Mesodermal cell (in vitro differentiated cells): ENCODE data around the gene CGNL1.

Source experiments
- H3K27ac ChIP-seq: 2 replicates; pipeline ENCODE4 v1.7.0; 2013; ENCODE audit warnings: mild to moderate bottlenecking, low read depth, low read length, moderate library complexity; ENCODE audit not compliant: severe bottlenecking
- H3K36me3 ChIP-seq: 2 replicates; pipeline ENCODE4 v1.7.1; 2013; ENCODE audit warnings: mild to moderate bottlenecking, low read length, moderate library complexity; ENCODE audit not compliant: control insufficient read depth, insufficient read depth
- H3K4me1 ChIP-seq: one replicate; pipeline ENCODE4 v1.7.1; 2013; ENCODE audit warnings: mild to moderate bottlenecking, low read length; ENCODE audit not compliant: insufficient read depth, control insufficient read depth, poor library complexity, severe bottlenecking
- H3K4me3 ChIP-seq: 2 replicates; pipeline ENCODE4 v1.7.0; 2013; ENCODE audit warnings: low read length, control low read depth, mild to moderate bottlenecking; ENCODE audit not compliant: insufficient read depth, poor library complexity, severe bottlenecking; ENCODE audit errors: extremely low read depth
- H3K9me3 ChIP-seq: 2 replicates; pipeline ENCODE4 v1.7.1; 2013; ENCODE audit warnings: mild to moderate bottlenecking, low read length, moderate library complexity; ENCODE audit not compliant: control insufficient read depth
- WGBS, 2 experiments: methylation state at CpG; one replicate each; pipeline ENCODE4 v1.1.5; 2013; ENCODE audit warnings: missing lambda C conversion rate in 2 of 2; ENCODE audit not compliant: insufficient coverage in 2 of 2; 5-methylcytosine and 5-hydroxymethylcytosine counted together

Gene CGNL1

DNA sequence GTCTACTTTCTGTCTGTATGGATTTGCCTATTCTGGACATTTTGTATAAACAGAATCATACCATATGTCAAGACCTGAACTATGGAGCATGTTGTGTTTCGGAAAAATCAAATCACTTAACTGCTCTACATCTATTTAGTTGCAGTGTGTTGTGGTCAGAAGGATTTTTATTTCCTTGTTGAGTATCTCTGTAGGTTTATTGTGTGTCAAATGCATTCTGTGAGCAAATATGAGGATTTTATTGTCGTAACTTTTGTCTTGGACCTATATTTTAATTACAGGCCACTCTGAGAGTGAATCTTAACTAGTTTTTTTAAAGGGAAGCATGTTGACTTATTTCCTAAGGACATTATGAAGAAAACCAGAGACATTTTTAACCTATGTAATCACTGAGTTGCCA, 130.8 kb downstream of the CGNL1 start:
- Histone ChIP-seq H3K27ac (no peak overlapping the region), H3K4me1 (peaks cover 32% of the 10 kb centered on the region), H3K9me3 (no peaks in the 10 kb centered on the region), H3K4me3 (no peak overlapping the region), H3K36me3 (peaks cover 20% of the 10 kb centered on the region)
- WGBS, 2 experiments, result no CpG with 5 or more reads among the region's 2 CpGs

DNA sequence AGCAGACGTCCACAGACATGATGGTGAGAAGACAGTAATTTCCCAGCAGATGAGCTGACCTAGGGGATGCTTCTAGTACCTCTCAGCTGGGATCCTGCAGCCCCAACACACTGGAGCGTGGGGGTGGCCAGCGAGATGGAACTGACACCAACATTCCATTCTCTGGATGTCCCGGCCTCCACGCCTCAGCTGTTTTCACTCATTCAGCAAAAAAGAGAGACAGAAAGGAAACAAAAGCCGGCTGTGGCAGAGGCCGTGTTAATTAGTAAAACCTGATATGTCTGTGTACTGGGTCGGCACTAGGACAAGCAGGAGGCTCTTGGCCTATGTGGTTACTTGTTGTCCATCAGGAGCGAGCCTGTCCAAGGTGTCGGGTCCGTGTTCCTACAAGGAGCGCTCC, 132.8 kb downstream of the CGNL1 start:
- 79 to 91% methylated on average over 11 of the region's 12 CpGs for WGBS, 2 experiments
- Histone ChIP-seq H3K4me3 (no peak overlapping the region), H3K27ac (no peak overlapping the region)

DNA sequence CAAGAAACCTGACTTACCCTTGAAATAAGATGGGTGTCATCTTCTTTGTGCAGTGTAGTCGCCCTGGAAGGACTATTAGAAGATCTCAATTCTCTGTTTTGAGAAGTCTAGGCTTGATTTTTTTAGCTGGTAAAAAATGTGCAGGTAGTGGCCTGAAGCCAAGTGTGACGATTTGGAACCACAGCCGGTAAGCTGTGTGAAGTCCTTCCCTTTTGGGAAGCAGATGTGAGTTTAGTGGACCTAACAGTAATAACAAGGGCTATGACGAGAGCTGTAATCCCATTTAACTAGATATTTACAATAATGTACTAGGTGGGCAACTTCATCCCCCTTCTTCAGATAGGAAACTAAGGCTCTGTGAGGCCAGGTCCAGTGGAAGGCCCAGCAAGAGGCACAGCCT, 133.7 kb downstream of the CGNL1 start:
- H3K36me3 ChIP-seq, result peaks cover 16% of the 10 kb centered on the region
- peaks cover 18% of the 10 kb centered on the region for H3K4me1 ChIP-seq
- no peak overlapping the region for H3K4me3 ChIP-seq
- no peaks in the 10 kb centered on the region for H3K9me3 ChIP-seq
- WGBS, 2 experiments, result 85 to 100% methylated on average over 1 to 2 of the region's 4 CpGs
- H3K27ac ChIP-seq, result no peak overlapping the region

More for the DNA sequence above, 132.8 kb downstream of the CGNL1 start:
- peaks cover 21% of the 10 kb centered on the region for H3K36me3 ChIP-seq
- no peaks in the 10 kb centered on the region for H3K9me3 ChIP-seq
- peaks cover 18% of the 10 kb centered on the region for H3K4me1 ChIP-seq

DNA sequence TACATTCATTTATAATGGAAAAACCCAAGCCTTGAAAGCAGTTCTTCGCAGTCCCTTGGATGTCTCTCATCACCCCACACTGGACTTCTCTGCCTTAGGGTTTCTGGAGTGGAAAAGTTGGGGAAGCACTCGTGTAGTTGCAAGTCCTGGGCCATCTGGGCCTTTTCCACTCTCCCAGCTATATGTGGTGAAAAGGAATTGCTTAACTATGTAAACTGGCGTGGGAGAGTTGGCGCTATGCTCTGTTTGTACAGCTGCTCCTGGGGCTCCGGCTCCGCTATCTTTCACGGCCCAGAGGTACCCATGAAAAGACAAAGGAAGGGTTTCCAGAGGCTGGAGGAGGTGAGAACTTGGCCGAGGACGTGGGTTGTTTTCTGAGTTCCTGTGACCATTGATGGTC, 134.3 kb downstream of the CGNL1 start:
- peaks cover 15% of the 10 kb centered on the region for H3K4me1 ChIP-seq
- WGBS, 2 experiments, result 91 to 98% methylated on average over 5 to 6 of the region's 9 CpGs
- H3K36me3 ChIP-seq, result peaks cover 23% of the 10 kb centered on the region
- H3K4me3 ChIP-seq, result no peak overlapping the region
- no peaks in the 10 kb centered on the region for H3K9me3 ChIP-seq
- no peak overlapping the region for H3K27ac ChIP-seq

DNA sequence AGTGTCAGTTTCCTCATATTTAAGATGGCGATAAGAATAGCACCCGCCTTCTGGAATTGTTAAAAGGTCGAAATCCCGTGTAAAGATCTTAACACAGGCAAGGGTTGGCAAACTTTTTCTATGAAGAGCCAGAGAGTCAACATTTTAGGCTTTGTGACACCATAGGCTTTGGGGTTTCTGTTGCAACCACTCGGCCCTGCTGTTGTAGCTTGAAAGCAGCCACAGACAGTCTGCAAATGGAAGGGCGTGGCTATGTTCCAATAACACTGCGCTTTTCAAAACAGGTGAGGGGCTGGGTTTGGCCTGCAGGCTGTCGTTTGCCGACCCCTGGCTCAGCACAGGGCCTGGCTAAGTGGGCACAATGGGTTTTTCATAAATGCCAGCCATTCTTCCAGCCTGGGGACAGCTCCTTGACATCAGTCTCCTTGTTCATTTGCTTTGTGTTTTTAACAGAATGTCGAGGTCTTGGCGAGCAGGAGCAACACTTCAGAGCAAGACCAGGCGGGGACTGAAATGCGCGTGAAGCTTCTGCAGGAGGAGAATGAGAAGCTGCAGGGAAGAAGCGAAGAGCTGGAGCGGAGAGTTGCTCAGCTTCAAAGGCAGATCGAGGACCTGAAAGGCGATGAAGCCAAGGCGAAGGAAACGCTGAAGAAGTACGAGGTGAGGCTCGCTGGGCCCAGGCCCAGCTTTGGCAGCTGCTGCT, 140.2 kb downstream of the CGNL1 start:
- Histone ChIP-seq H3K4me1 (no peaks in the 10 kb centered on the region), H3K9me3 (no peaks in the 10 kb centered on the region), H3K36me3 (peaks cover 68% of the 10 kb centered on the region), H3K4me3 (no peak overlapping the region), H3K27ac (no peak overlapping the region)
- 89 to 93% methylated on average over 22 of the region's 22 CpGs for WGBS, 2 experiments

DNA sequence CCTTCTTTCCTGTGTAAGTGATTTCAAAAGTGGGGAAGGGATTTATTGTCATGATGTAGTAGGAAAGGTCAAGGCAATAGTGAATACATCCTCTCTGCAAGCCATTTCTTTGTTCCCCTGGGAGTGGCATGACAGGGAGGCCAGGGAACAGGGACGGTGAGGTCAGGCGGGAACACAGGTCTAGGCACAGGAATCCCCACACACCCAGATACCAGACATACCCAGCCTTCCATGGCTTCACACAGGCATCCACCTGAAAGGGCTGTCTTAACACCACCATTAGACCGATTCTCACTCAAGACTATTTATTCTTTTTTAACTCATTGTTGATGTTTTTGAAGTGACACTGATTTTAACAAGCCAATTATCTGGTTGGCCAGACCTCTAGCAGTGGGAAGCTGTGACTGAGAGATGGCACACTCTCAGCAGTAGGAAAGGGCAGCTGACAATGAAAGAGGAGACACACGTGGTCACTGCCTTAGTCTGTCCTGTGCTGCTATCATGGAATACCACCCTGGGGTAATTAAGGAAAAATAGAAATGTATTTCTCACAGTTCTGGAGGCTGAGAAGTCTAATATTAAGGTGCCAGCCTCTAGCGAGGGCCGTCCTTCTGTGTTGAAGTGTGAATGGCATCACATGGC, 140.8 kb downstream of the CGNL1 start:
- Histone ChIP-seq H3K9me3 (no peaks in the 10 kb centered on the region), H3K27ac (no peak overlapping the region), H3K4me3 (no peak overlapping the region), H3K36me3 (peaks cover 71% of the 10 kb centered on the region), H3K4me1 (no peaks in the 10 kb centered on the region)
- WGBS, 2 experiments, result 94 to 100% methylated on average over 3 to 5 of the region's 6 CpGs

DNA sequence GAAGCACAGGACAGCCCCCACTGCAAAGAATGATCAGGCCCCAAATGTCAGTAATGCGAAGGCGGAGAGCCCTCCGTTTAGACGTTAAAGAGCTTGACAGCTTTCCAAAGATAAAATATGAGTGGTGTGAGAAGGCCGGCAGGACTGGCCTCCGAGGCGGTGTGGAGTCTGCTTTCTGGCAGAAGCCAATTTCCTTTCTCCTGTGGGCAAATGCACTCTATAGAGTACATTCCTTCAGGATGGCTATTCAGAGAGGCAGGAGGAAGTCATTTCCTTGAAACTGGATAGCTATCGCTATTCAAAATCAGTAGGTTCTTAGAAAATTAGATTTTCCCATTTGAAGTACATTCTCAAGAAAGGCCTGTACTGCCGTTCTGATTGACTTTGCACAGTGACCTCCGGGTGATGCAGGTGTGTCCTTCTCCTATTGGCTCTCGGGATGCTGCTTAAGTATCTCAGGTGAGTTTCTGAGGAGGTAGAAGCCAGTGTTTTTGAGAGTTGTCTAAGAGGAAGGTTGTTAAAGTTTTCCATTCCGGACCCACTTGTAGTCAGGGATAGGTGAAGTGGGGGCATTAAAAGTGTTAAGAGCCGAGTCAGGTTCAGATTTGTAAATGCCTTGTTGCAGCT, 142.6 kb downstream of the CGNL1 start:
- Histone ChIP-seq H3K9me3 (no peaks in the 10 kb centered on the region), H3K4me1 (no peaks in the 10 kb centered on the region), H3K36me3 (peaks cover 84% of the 10 kb centered on the region), H3K4me3 (no peak overlapping the region), H3K27ac (no peak overlapping the region)
- WGBS, 2 experiments, result 96 to 97% methylated on average over 10 of the region's 13 CpGs

DNA sequence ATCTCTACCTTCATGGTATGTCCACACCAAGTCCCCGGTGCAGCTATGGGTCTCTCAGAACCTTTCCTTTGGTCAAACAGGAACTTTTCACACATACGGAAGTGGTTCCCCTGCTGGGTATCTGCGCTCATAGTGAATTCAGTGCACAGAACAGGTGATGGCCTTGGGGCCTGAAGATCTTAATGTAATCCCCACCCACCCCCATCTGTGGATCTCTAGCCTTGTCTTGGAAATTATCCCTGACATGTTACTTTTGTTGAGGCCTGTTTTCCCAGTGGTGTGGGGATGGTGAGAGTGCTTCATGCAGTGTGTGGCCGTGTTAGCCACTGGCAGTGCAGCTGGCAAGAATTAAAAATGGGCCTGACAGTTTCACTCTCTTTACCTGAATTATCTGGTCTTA, 143.5 kb downstream of the CGNL1 start:
- Histone ChIP-seq H3K27ac (no peak overlapping the region), H3K36me3 (peaks cover 90% of the 10 kb centered on the region), H3K4me1 (no peaks in the 10 kb centered on the region), H3K4me3 (no peak overlapping the region), H3K9me3 (no peaks in the 10 kb centered on the region)
- 89 to 100% methylated on average over 2 to 3 of the region's 4 CpGs for WGBS, 2 experiments

DNA sequence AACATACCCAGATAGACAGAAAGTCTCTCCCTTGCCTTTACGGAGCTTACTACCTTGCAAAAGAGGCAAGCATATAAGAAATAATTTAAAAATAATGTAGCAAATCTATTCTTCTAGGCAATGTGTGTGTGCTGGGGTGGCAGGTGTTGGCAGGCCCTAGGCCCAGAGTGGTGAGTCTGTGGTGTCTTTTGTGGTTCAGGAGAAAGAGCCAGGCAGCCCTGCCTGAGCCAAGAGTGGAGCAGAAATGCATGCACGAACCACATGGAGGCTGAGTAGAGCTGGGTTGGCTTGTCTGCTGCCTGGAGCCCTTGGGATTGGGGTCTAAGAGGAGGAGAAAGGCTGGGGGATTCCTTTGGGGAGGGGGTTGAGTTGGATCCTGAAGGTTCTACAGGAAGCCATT, 145.2 kb downstream of the CGNL1 start:
- Histone ChIP-seq H3K36me3 (peaks cover 81% of the 10 kb centered on the region), H3K4me1 (peaks cover 5% of the 10 kb centered on the region), H3K4me3 (no peak overlapping the region), H3K27ac (no peak overlapping the region), H3K9me3 (no peaks in the 10 kb centered on the region)
- 89% methylated on average over 1 of the region's 2 CpGs; no CpG with 5 or more reads in 1 of the 2 experiments for WGBS, 2 experiments

DNA sequence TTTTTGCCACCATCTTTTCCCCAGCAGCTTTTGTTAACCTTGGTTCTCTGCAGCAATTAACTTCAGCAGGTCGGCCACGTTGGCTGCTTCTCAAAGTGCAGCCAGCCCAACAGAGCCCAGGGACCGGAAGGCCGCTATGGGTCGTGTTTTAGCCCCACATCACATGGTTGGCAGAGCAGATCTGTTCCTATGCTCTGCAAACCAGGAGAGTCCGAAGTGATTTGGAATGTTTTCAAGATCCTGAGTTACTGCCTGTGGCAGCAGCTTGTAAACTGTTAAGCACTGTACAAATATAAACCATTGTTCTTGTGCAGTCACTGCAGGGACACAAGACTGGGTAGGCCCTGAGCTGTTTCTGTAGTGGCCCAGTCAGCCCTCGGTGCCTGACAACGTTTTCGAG, 145.8 kb downstream of the CGNL1 start:
- no peaks in the 10 kb centered on the region for H3K9me3 ChIP-seq
- 93 to 95% methylated on average over 9 of the region's 9 CpGs for WGBS, 2 experiments
- peaks cover 76% of the 10 kb centered on the region for H3K36me3 ChIP-seq
- peaks cover 9% of the 10 kb centered on the region for H3K4me1 ChIP-seq
- no peak overlapping the region for H3K27ac ChIP-seq
- no peak overlapping the region for H3K4me3 ChIP-seq

DNA sequence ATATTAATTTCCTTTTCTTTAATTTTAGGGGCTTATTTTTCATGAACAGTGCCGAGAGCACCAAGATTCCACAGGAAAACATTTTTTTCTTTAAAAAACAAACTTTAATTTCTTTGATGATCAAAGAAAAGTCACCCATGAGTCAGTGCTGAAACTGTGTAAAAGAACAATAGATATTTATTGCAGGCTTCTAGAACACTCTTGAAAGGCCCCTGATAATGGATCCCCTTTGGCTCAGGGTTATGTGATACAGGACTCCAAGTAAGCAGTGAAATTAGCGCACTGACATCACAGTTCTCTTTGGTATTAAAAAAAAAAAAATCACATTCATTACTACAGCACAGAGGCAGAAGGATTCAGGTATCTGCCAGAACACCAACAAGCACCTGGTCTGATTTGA, 149.3 kb downstream of the CGNL1 start:
- WGBS, 2 experiments, result no CpG with 5 or more reads among the region's 2 CpGs
- no peak overlapping the region for H3K27ac ChIP-seq
- peaks cover 69% of the 10 kb centered on the region for H3K36me3 ChIP-seq
- no peaks in the 10 kb centered on the region for H3K9me3 ChIP-seq
- H3K4me3 ChIP-seq, result no peak overlapping the region
- H3K4me1 ChIP-seq, result peaks cover 14% of the 10 kb centered on the region
